DOHH2 (cell line): ENCODE results near the gene GHRH.
A peak's percentile ranks its signal among the peaks of the same experiment; 100 is the strongest.

Experiments
- EZH2phosphoT487 ChIP-seq: fragments of 200-600 bp; sonication (generic); IDR thresholded peaks from 2 replicates; pipeline ENCODE4 v1.6.1; 2017; ENCODE audit warnings: borderline replicate concordance, mild to moderate bottlenecking, antibody characterized with exemption, low read length, moderate library complexity, mixed read lengths
- TF ChIP-seq, protein P1 (sequence below): fragments of 200-600 bp; sonication (generic); IDR thresholded peaks from one replicate; pipeline ENCODE4 v1.5.1; 2014; ENCODE audit warnings: antibody characterized with exemption, mild to moderate bottlenecking, low read depth, low read length; ENCODE audit not compliant: poor library complexity, severe bottlenecking

DNA sequence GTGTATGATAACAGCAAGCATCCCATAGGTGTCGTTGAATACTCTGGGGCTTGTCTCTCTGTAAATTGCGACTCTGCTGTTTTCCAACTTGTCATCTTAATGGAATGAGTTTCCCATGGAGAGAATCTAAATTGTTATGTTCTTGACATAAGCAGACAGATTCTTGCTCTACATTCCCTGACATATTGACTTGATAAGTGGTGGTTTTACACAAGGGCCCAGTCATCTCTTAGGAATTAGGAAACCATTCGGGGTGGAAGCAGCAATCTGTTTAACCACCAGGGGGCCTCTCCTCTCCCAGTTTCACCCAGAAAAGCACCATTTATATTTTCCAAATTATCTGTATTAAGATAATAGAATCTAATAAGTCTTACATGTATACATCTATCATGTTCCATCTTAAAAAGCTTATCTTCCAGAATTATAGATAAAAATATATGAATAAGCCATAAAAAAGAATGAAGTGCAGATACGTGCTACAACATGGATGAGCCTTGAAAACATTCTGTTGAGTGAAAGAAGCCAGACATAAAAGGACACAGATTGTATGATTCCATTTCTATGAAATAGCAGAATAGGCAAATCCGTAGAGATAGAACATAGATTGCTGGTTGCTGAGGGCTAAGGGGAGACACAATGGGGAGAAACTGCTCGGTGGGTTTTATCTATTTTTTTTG is 59.2 kb downstream of the GHRH start:
- TF ChIP-seq, protein P1, sequence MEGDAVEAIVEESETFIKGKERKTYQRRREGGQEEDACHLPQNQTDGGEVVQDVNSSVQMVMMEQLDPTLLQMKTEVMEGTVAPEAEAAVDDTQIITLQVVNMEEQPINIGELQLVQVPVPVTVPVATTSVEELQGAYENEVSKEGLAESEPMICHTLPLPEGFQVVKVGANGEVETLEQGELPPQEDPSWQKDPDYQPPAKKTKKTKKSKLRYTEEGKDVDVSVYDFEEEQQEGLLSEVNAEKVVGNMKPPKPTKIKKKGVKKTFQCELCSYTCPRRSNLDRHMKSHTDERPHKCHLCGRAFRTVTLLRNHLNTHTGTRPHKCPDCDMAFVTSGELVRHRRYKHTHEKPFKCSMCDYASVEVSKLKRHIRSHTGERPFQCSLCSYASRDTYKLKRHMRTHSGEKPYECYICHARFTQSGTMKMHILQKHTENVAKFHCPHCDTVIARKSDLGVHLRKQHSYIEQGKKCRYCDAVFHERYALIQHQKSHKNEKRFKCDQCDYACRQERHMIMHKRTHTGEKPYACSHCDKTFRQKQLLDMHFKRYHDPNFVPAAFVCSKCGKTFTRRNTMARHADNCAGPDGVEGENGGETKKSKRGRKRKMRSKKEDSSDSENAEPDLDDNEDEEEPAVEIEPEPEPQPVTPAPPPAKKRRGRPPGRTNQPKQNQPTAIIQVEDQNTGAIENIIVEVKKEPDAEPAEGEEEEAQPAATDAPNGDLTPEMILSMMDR = peak; percentile 72
- no peak for TF ChIP-seq EZH2phosphoT487
